GM23338 (cell line): ENCODE measurements around the gene FNDC3B. TPM values are rescaled to one million over a fixed set of nuclear protein-coding genes. Genes with fewer than 3 reads are reported as not detected.

Experiments used
- ATAC-seq: fragments of 200-7000 bp; cut with Tn5 transposase; 3 replicates; pipeline ENCODE4 v1.9.1; 2020
- DNase-seq: peaks from one replicate; pipeline ENCODE4 v3.0.0-alpha.2; 2015; ENCODE audit warnings: low spot score
- H2AFZ ChIP-seq: fragments of 200-600 bp; sonication (generic); 2 replicates; pipeline ENCODE4 v1.8.0; 2016; ENCODE audit warnings: antibody characterized with exemption, mild to moderate bottlenecking, moderate library complexity
- H3F3A ChIP-seq: fragments of 200-600 bp; sonication (generic); replicated peaks from 2 replicates; pipeline ENCODE4 v1.8.0; 2017; ENCODE audit warnings: antibody characterized with exemption, mixed run types, low read depth
- H3K27ac ChIP-seq: fragments of 200-600 bp; sonication (generic); 2 replicates; pipeline ENCODE4 v1.6.1; 2016; ENCODE audit warnings: low read depth
- H3K27me3 ChIP-seq: fragments of 200-600 bp; sonication (generic); 2 replicates; pipeline ENCODE4 v1.8.0; 2016; ENCODE audit warnings: mild to moderate bottlenecking, mixed run types, moderate library complexity; ENCODE audit not compliant: insufficient read depth
- H3K36me3 ChIP-seq: fragments of 200-600 bp; sonication (generic); 2 replicates; pipeline ENCODE4 v1.8.0; 2016; ENCODE audit warnings: mild to moderate bottlenecking; ENCODE audit not compliant: insufficient read depth
- H3K4me1 ChIP-seq: fragments of 200-600 bp; sonication (generic); 2 replicates; pipeline ENCODE4 v1.8.0; 2016; ENCODE audit warnings: mild to moderate bottlenecking, moderate library complexity; ENCODE audit not compliant: insufficient read depth
- H3K4me2 ChIP-seq: fragments of 200-600 bp; sonication (generic); 2 replicates; pipeline ENCODE4 v1.7.1; 2017; ENCODE audit warnings: mixed run types
- H3K4me3 ChIP-seq: fragments of 200-600 bp; sonication (generic); 2 replicates; pipeline ENCODE4 v1.6.1; 2016; ENCODE audit warnings: mixed run types
- H3K79me2 ChIP-seq: fragments of 200-600 bp; sonication (generic); replicated peaks from 2 replicates; pipeline ENCODE4 v1.8.0; 2017; ENCODE audit warnings: mild to moderate bottlenecking; ENCODE audit not compliant: insufficient read depth
- H3K9me2 ChIP-seq: fragments of 200-600 bp; sonication (generic); 2 replicates; pipeline ENCODE4 v1.8.0; 2017; ENCODE audit not compliant: insufficient read depth
- H4K20me1 ChIP-seq: fragments of 200-600 bp; sonication (generic); replicated peaks from 2 replicates; pipeline ENCODE4 v1.8.0; 2017; ENCODE audit warnings: mild to moderate bottlenecking; ENCODE audit not compliant: insufficient read depth
- H3K27ac Mint-ChIP-seq: 2 replicates; pipeline ENCODE4 v1.8.0; 2020; ENCODE audit warnings: inconsistent platforms, mild to moderate bottlenecking, moderate library complexity, mixed read lengths
- H3K27me3 Mint-ChIP-seq: 3 replicates; pipeline ENCODE4 v1.8.0; 2022; ENCODE audit warnings: low read depth, mild to moderate bottlenecking, moderate library complexity, mixed read lengths, inconsistent platforms; ENCODE audit not compliant: insufficient read depth, poor library complexity
- H3K36me3 Mint-ChIP-seq: 3 replicates; pipeline ENCODE4 v1.8.0; 2021; ENCODE audit warnings: low read depth, mild to moderate bottlenecking, inconsistent platforms, moderate library complexity, mixed read lengths
- H3K4me1 Mint-ChIP-seq: 3 replicates; pipeline ENCODE4 v1.8.0; 2020; ENCODE audit warnings: mild to moderate bottlenecking, inconsistent platforms, mixed read lengths
- H3K4me3 Mint-ChIP-seq: 3 replicates; pipeline ENCODE4 v1.8.0; 2021; ENCODE audit warnings: moderate library complexity, mild to moderate bottlenecking, inconsistent platforms, mixed read lengths
- H3K9me3 Mint-ChIP-seq: 3 replicates; pipeline ENCODE4 v1.8.0; 2020; ENCODE audit warnings: moderate library complexity, mild to moderate bottlenecking, inconsistent platforms, mixed read lengths
- CREB1 ChIP-seq: fragments of 250-450 bp; sonication (Bioruptor Pico); IDR thresholded peaks from 2 replicates; pipeline ENCODE4 v1.5.0; 2020; ENCODE audit warnings: low read depth, mild to moderate bottlenecking, moderate library complexity
- ETS1 ChIP-seq: IDR thresholded peaks from 2 replicates; pipeline ENCODE4 v1.6.1; 2016; ENCODE audit warnings: antibody characterized with exemption
- EZH2 ChIP-seq: fragments of 200-600 bp; sonication (generic); IDR thresholded peaks from one replicate; pipeline ENCODE4 v1.8.0; 2017; ENCODE audit warnings: antibody characterized with exemption, mild to moderate bottlenecking, low read depth; ENCODE audit not compliant: unreplicated experiment
- EZH2phosphoT487 ChIP-seq: fragments of 200-600 bp; sonication (generic); IDR thresholded peaks from one replicate; pipeline ENCODE4 v1.8.1; 2018; ENCODE audit warnings: antibody characterized with exemption; ENCODE audit not compliant: unreplicated experiment
- JUNB ChIP-seq: IDR thresholded peaks from one replicate; pipeline ENCODE4 v1.6.1; 2016; ENCODE audit warnings: antibody characterized with exemption; ENCODE audit not compliant: unreplicated experiment
- NANOG ChIP-seq: IDR thresholded peaks from 2 replicates; pipeline ENCODE4 v1.6.1; 2016; ENCODE audit warnings: antibody characterized with exemption, borderline replicate concordance
- POLR2AphosphoS5 ChIP-seq: IDR thresholded peaks from 2 replicates; pipeline ENCODE4 v1.6.1; 2016; ENCODE audit warnings: antibody characterized with exemption, low read depth
- REST ChIP-seq: IDR thresholded peaks from one replicate; pipeline ENCODE4 v1.6.1; 2018; ENCODE audit warnings: antibody characterized with exemption; ENCODE audit not compliant: unreplicated experiment
- STAT1 ChIP-seq: IDR thresholded peaks from one replicate; pipeline ENCODE4 v1.6.1; 2016; ENCODE audit warnings: antibody characterized with exemption; ENCODE audit not compliant: unreplicated experiment
- ZNF114 ChIP-seq: fragments of 250-450 bp; sonication (Bioruptor Pico); IDR thresholded peaks from 2 replicates; pipeline ENCODE4 v1.5.0; 2020; ENCODE audit warnings: mild to moderate bottlenecking, moderate library complexity
- ZNF331 ChIP-seq: fragments of 250-450 bp; sonication (Bioruptor Pico); IDR thresholded peaks from 2 replicates; pipeline ENCODE4 v1.5.0; 2020; ENCODE audit warnings: low read depth, mild to moderate bottlenecking, moderate library complexity
- polyA plus RNA-seq: library from polyadenylated mRNA; unstranded; fragments of >200 nt; fragmentation: Nextera tagmentation; extraction: Ambion mirVana; gene quantifications from 2 replicates; pipeline ENCODE4 v1.2.1, GENCODE V29; 2016
- total RNA-seq: library from RNA; depleted of rRNA; stranded (reverse); fragments of >200 nt; shearing (Covaris generic); gene quantifications from 2 replicates; pipeline ENCODE4 v1.2.3, GENCODE V29; 2014

The FNDC3B gene
- total and polyA plus RNA-seq, 2 experiments from 2014 or later: 19.1 to 55.4 TPM

DNA sequence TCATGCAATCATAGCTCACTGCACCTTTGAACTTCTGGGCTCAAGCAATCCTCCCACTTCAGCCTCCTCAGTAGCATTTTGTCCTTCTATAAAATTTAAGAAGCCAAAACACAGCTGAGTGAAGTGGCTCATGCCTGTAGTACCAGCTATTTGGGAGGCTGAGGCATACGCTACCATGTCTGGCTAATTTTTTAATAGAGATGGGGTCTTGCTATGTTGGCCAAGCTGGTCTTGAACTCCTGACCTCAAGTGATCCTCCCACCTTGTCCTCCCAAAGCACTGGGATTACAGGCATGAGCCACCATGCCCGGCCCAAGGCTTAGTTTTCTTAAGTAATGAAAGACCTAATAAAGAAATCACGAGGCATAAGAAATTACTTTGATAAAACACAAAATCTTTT, 14.7 kb upstream of the FNDC3B start (continued):
- no peak for TF ChIP-seq POLR2AphosphoS5
- TF ChIP-seq EZH2phosphoT487: no peak
- no peak for TF ChIP-seq REST
- TF ChIP-seq CREB1 (CRISPR knock-in tag): no peak

DNA sequence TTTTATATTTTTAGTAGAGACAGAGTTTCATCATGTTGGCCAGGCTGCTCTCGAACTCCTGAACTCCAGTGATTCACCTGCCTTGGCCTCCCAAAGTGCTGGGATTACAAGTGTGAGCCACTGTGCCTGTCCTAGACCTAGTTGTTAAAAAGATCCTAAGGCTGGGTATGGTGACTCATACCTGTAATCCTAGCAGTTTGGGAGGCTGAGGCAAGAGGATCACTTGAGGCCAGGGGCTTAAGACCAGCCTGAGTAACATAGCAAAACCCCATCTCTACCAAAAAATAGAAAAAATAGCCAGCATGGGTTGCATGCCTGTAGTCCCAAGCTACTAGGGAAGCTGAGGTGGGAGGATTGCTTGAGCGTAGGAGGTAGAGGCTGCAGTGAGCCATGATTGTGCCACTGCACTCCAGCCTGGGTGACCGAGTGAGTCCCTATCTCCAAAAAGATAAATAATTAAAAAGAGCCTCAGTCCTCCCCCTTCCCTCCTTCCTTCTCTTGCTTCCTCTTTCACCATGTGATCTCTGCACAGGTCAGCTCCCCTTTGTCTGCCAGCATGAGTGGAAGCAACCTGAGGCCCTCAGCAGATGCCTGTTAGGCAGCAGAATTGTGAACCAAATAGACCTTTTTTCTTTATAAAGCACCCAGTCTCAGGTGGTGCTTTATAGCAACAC, 9.8 kb upstream of the FNDC3B start:
- DNase-seq (no peak), ATAC-seq (no peak)
- H4K20me1 ChIP-seq: no peaks in the 10 kb centered on the region
- H3K4me3 ChIP-seq: no peak overlapping the region
- no peaks in the 10 kb centered on the region for H3K27me3 ChIP-seq
- Mint-ChIP-seq H3K4me3 (no peak overlapping the region), H3K36me3 (0 out of 3 replicates have a peak, but pooled peaks cover 2% of the 10 kb centered on the region), H3K27me3 (peaks cover 1% of the 10 kb centered on the region), H3K4me1 (peaks cover 2% of the 10 kb centered on the region; the same call in 1 of the 3 replicates), H3K9me3 (peaks cover 2% of the 10 kb centered on the region; the same call in 1 of the 3 replicates), H3K27ac (no peak overlapping the region)
- no peaks in the 10 kb centered on the region for H3K79me2 ChIP-seq
- no peaks in the 10 kb centered on the region for H3K36me3 ChIP-seq
- H3K4me1 ChIP-seq: no peaks in the 10 kb centered on the region
- no peak overlapping the region for H3K27ac ChIP-seq
- no peaks in the 10 kb centered on the region for H3F3A ChIP-seq
- H2AFZ ChIP-seq: peak overlapping the region; percentile 86; the same call in 1 of the 2 replicates
- H3K9me2 ChIP-seq: no peaks in the 10 kb centered on the region
- no peak overlapping the region for H3K4me2 ChIP-seq
- TF ChIP-seq ZNF331 (CRISPR knock-in tag): no peak
- no peak for TF ChIP-seq REST
- TF ChIP-seq CREB1 (CRISPR knock-in tag): no peak
- TF ChIP-seq EZH2phosphoT487: no peak
- no peak for TF ChIP-seq STAT1
- no peak for TF ChIP-seq EZH2
- no peak for TF ChIP-seq POLR2AphosphoS5
- no peak for TF ChIP-seq ZNF114 (CRISPR knock-in tag)
- TF ChIP-seq NANOG: no peak
- no peak for TF ChIP-seq ETS1
- no peak for TF ChIP-seq JUNB
